Right lobe of liver (tissue), 6 donors: ENCODE results near the gene EXOC4. TPM values are rescaled to one million over a fixed set of nuclear protein-coding genes. Genes with fewer than 3 reads are reported as not detected.

Experiments used
- ATAC-seq, 4 donors: fragments of 200-7000 bp; cut with Tn5 transposase; one replicate each; pipeline ENCODE4 v1.9.1; 2020; ENCODE audit warnings: mild to moderate bottlenecking in 4 of 4, moderate library complexity in 4 of 4
- DNase-seq, 3 donors: peaks; one replicate each; pipeline ENCODE4 v3.0.0-alpha.2; 2020
- H3K27ac ChIP-seq, 3 donors: fragments of 200-600 bp; one replicate each; pipeline ENCODE4 v1.8.0; 2022
- H3K27me3 ChIP-seq, 2 donors: fragments of 200-600 bp; one replicate each; pipeline ENCODE4 v1.8.0; 2022
- H3K36me3 ChIP-seq, 4 donors: fragments of 200-600 bp; sonication (generic) in 1 of 4; one replicate each; pipeline versions ENCODE4 v1.5.1 to v1.8.0; 2017 to 2022; ENCODE audit warnings: control low read depth in 1 of 4
- H3K4me1 ChIP-seq, 4 donors: fragments of 200-600 bp; sonication (generic) in 1 of 4; one replicate each; pipeline versions ENCODE4 v1.5.1 to v1.8.0; 2017 to 2022; ENCODE audit warnings: control low read depth in 1 of 4
- H3K4me3 ChIP-seq, 3 donors: fragments of 200-600 bp; one replicate each; pipeline ENCODE4 v1.8.0; 2022
- H3K9me3 ChIP-seq, 4 donors: fragments of 200-600 bp; sonication (generic) in 1 of 4; one replicate each; pipeline versions ENCODE4 v1.5.1 to v1.8.0; 2017 to 2022; ENCODE audit warnings: control low read depth in 1 of 4
- POLR2A ChIP-seq: fragments of 450-650 bp; IDR thresholded peaks from one replicate; pipeline ENCODE4 v1.6.1; 2017; ENCODE audit warnings: antibody characterized with exemption, mild to moderate bottlenecking
- WGBS: methylation state at CpG from one replicate; pipeline ENCODE4 v1.1.6; 2018; ENCODE audit warnings: low coverage, low lambda C conversion rate; ENCODE audit not compliant: insufficient coverage; ENCODE audit errors: missing lambda C conversion rate; 5-methylcytosine and 5-hydroxymethylcytosine counted together
- intact Hi-C, 2 donors: fragments of 100-400 bp; cut with DNase I; formaldehyde crosslinking; loops; one replicate each; pipeline versions ENCODE4 v1.11.2 to v1.14.1; 2022
- total RNA-seq, 6 experiments: library from RNA; depleted of rRNA in 2 of 6; stranded (reverse); fragments of >200 nt in 2 of 6; fragmentation: NEBNext Ultra II Directional in 3 of 6; extraction: Animal tissue kit (Norgen Biotek cat#: 25700) in 3 of 6; gene quantifications; one replicate each; pipeline versions ENCODE4 v1.1.0 to v1.2.4, GENCODE V29; 2016 to 2023
- TF ChIP-seq, protein P1 (sequence below), 4 donors: fragments of 200-600 bp in 3 of 4; fragments of 450-650 bp in 1 of 4; IDR thresholded peaks; one replicate each; pipeline versions ENCODE4 v1.5.1 to v1.8.0; 2016 to 2022; ENCODE audit warnings: antibody characterized with exemption in 4 of 4, mild to moderate bottlenecking in 2 of 4
- donor health status: DM: no; HTN: yes; CAD: no.
- donor health status: DM: no; HTN: no; CAD: no.
- donor health status: DM: no; HTN: no; CAD: no.
- donor health status: DM: no; HTN: yes; CAD: no.
- donor health status: DM: no; HTN: yes; CAD: no.

The EXOC4 gene
- total RNA-seq, 6 experiments from 2014 or later: 23.7 to 33.5 (median 30.0) TPM

- ATAC-seq (no peak), DNase-seq (no peak)
- H3K9me3 ChIP-seq: no peaks in the 10 kb centered on the region
- H3K36me3 ChIP-seq: no peaks in the 10 kb centered on the region
- H3K4me3 ChIP-seq: no peak overlapping the region
- H3K27me3 ChIP-seq: no peaks in the 10 kb centered on the region
- WGBS: 85% methylated on average over 2 of the region's 2 CpGs
- TF ChIP-seq, protein P1, sequence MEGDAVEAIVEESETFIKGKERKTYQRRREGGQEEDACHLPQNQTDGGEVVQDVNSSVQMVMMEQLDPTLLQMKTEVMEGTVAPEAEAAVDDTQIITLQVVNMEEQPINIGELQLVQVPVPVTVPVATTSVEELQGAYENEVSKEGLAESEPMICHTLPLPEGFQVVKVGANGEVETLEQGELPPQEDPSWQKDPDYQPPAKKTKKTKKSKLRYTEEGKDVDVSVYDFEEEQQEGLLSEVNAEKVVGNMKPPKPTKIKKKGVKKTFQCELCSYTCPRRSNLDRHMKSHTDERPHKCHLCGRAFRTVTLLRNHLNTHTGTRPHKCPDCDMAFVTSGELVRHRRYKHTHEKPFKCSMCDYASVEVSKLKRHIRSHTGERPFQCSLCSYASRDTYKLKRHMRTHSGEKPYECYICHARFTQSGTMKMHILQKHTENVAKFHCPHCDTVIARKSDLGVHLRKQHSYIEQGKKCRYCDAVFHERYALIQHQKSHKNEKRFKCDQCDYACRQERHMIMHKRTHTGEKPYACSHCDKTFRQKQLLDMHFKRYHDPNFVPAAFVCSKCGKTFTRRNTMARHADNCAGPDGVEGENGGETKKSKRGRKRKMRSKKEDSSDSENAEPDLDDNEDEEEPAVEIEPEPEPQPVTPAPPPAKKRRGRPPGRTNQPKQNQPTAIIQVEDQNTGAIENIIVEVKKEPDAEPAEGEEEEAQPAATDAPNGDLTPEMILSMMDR (IDR thresholded peaks at IDR 0.05): no peak
- no peak for TF ChIP-seq POLR2A
- intact Hi-C loops: no loop called here
- H3K4me1 ChIP-seq: no peaks in the 10 kb centered on the region
- no peak overlapping the region for H3K27ac ChIP-seq
Measured at GRCh38 chr7:133491201-133491691, 238.4 kb downstream of the EXOC4 start.

GRCh38 chr7:133491846-133492652, 239.2 kb downstream of the EXOC4 start:
- no peaks in the 10 kb centered on the region for H3K27me3 ChIP-seq
- ATAC-seq (no peak), DNase-seq (no peak)
- TF ChIP-seq, protein P1 (IDR thresholded peaks at IDR 0.05): no peak
- no peak for TF ChIP-seq POLR2A
- no peaks in the 10 kb centered on the region for H3K9me3 ChIP-seq
- no peaks in the 10 kb centered on the region for H3K36me3 ChIP-seq
- H3K4me3 ChIP-seq: no peak overlapping the region
- H3K4me1 ChIP-seq: no peaks in the 10 kb centered on the region
- WGBS: 96% methylated on average over 6 of the region's 6 CpGs
- intact Hi-C loops: no loop called here
- H3K27ac ChIP-seq: no peak overlapping the region

- DNase-seq (no peak), ATAC-seq (no peak)
- Histone ChIP-seq H3K27me3 (no peaks in the 10 kb centered on the region), H3K36me3 (no peaks in the 10 kb centered on the region), H3K9me3 (no peaks in the 10 kb centered on the region), H3K4me1 (no peaks in the 10 kb centered on the region), H3K27ac (no peak overlapping the region), H3K4me3 (no peak overlapping the region)
- TF ChIP-seq, protein P1 (IDR thresholded peaks at IDR 0.05): no peak
- TF ChIP-seq POLR2A: no peak
- WGBS: 100% methylated on average over 1 of the region's 1 CpG
- intact Hi-C loops: no loop called here
Measured at GRCh38 chr7:133497061-133497460, 244.2 kb downstream of the EXOC4 start.

DNA sequence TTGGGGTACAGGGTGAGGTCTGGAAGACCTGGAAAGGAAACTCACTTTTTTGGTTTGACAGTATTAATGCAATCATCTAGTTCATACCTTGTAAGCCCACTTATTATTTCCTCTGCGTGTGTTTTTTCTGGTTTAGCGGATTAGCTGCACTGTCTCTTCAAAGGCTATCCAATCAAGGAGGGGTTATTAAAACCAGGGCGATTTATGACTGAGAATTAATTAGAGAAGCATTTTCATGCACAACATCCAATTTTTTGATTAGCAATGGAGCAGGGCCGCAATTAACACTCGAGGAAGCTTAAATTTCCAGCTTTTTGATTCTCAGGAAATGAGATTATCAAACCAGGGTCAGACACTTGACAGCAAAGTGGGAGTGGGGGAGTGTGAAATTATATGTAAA, 248.9 kb downstream of the EXOC4 start:
- ATAC-seq: no peak
- Histone ChIP-seq H3K9me3 (no peaks in the 10 kb centered on the region), H3K4me3 (no peak overlapping the region), H3K27ac (no peak overlapping the region), H3K4me1 (no peaks in the 10 kb centered on the region), H3K27me3 (no peaks in the 10 kb centered on the region), H3K36me3 (no peaks in the 10 kb centered on the region)
- no peak for TF ChIP-seq POLR2A
- TF ChIP-seq, protein P1 (IDR thresholded peaks at IDR 0.05): no peak
- WGBS: 77% methylated on average over 5 of the region's 5 CpGs
- intact Hi-C loops: no loop called here
- DNase-seq: no peak
